Measurements from ENCODE around the gene SELENON.

The SELENON gene

GRCh38 chr1:25825605-25826004, 25.6 kb downstream of the SELENON start:
- POLR2A ChIA-PET: no interaction called here
- Histone ChIP-seq H3K27ac (ENCODE audit: extremely low read depth, low read depth, low read length) (no peak overlapping the region), H3K9me3 (ENCODE audit: control insufficient read depth, insufficient read depth, low read depth, low read length) (no peaks in the 10 kb centered on the region), H3K4me1 (ENCODE audit: control insufficient read depth, insufficient read depth, low read length) (no peaks in the 10 kb centered on the region), H3K4me3 (ENCODE audit: low read depth, low read length) (no peak overlapping the region), H3K36me3 (ENCODE audit: control insufficient read depth in 2 of 2, insufficient read depth in 1 of 2, low read length in 2 of 2) (peaks cover 10 to 81% of the 10 kb centered on the region in 2 experiments; a peak in 2 of 3 replicates)
- CTCF ChIA-PET: interaction anchor here (0.7 to 1.1 kb wide), 2 partner anchors 31 to 56 kb away, joined by 3 read pairs; no protein-coding TSS in a partner anchor
- TF ChIP-seq SCRT2 (tag by site-specific recombination; IDR thresholded peaks at IDR 0.05): 0 out of 2 replicates have a peak, but pooled peaks have one; percentile 29
- no peak for TF ChIP-seq ZNF544 (tag by site-specific recombination; IDR thresholded peaks at IDR 0.05)
- TF ChIP-seq ZSCAN23 (tag by site-specific recombination; IDR thresholded peaks at IDR 0.05): no peak

GRCh38 chr1:25826571-25826970, 26.6 kb downstream of the SELENON start:
- CTCF ChIA-PET: no interaction called here
- Histone ChIP-seq H3K4me1 (ENCODE audit: control insufficient read depth, insufficient read depth, low read length) (no peaks in the 10 kb centered on the region), H3K9me3 (ENCODE audit: control insufficient read depth, insufficient read depth, low read depth, low read length) (no peaks in the 10 kb centered on the region), H3K4me3 (ENCODE audit: low read depth, low read length) (no peak overlapping the region), H3K27ac (ENCODE audit: extremely low read depth, low read depth, low read length) (no peak overlapping the region), H3K36me3 (ENCODE audit: control insufficient read depth in 2 of 2, insufficient read depth in 1 of 2, low read length in 2 of 2) (peaks cover 10 to 87% of the 10 kb centered on the region in 2 experiments)
- POLR2A ChIA-PET: no interaction called here
- no peak for TF ChIP-seq ZNF785 (tag by site-specific recombination; IDR thresholded peaks at IDR 0.05)
- TF ChIP-seq, protein P1, sequence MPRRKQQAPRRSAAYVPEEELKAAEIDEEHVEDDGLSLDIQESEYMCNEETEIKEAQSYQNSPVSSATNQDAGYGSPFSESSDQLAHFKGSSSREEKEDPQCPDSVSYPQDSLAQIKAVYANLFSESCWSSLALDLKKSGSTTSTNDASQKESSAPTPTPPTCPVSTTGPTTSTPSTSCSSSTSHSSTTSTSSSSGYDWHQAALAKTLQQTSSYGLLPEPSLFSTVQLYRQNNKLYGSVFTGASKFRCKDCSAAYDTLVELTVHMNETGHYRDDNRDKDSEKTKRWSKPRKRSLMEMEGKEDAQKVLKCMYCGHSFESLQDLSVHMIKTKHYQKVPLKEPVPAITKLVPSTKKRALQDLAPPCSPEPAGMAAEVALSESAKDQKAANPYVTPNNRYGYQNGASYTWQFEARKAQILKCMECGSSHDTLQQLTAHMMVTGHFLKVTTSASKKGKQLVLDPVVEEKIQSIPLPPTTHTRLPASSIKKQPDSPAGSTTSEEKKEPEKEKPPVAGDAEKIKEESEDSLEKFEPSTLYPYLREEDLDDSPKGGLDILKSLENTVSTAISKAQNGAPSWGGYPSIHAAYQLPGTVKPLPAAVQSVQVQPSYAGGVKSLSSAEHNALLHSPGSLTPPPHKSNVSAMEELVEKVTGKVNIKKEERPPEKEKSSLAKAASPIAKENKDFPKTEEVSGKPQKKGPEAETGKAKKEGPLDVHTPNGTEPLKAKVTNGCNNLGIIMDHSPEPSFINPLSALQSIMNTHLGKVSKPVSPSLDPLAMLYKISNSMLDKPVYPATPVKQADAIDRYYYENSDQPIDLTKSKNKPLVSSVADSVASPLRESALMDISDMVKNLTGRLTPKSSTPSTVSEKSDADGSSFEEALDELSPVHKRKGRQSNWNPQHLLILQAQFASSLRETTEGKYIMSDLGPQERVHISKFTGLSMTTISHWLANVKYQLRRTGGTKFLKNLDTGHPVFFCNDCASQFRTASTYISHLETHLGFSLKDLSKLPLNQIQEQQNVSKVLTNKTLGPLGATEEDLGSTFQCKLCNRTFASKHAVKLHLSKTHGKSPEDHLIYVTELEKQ (tag by site-specific recombination; IDR thresholded peaks at IDR 0.05; ENCODE audit: borderline replicate concordance): no peak
- TF ChIP-seq ZNF48 (tag by site-specific recombination; IDR thresholded peaks at IDR 0.05): no peak
- TF ChIP-seq KLF8 (tag by site-specific recombination; IDR thresholded peaks at IDR 0.05): no peak
- TF ChIP-seq ZSCAN16 (tag by site-specific recombination; IDR thresholded peaks at IDR 0.05): no peak
- 0 out of 2 replicates have a peak, but pooled peaks have one; percentile 46 for TF ChIP-seq ZNF600 (tag by site-specific recombination; IDR thresholded peaks at IDR 0.05)

GRCh38 chr1:25828491-25828890, 28.5 kb downstream of the SELENON start:
- H3K36me3 ChIP-seq (ENCODE audit: control insufficient read depth in 2 of 2, insufficient read depth in 1 of 2, low read length in 2 of 2): peaks cover 16 to 96% of the 10 kb centered on the region in 2 experiments
- ChIA-PET CTCF (no interaction called here), POLR2A (interaction anchor here (1.3 kb wide), 1 partner anchor 9 kb away, joined by 5 read pairs; the partner anchor contains the start of gene MTFR1L)
- H3K27ac ChIP-seq (ENCODE audit: extremely low read depth, low read depth, low read length): no peak overlapping the region
- TF ChIP-seq GLIS2 (tag by site-specific recombination; IDR thresholded peaks at IDR 0.05) (no peak), SCRT1 (tag by site-specific recombination; IDR thresholded peaks at IDR 0.05; ENCODE audit: borderline replicate concordance) (peak; percentile 80), SCRT2 (tag by site-specific recombination; IDR thresholded peaks at IDR 0.05) (peak; percentile 82)
- H3K9me3 ChIP-seq (ENCODE audit: control insufficient read depth, insufficient read depth, low read depth, low read length): no peaks in the 10 kb centered on the region
- H3K4me1 ChIP-seq (ENCODE audit: control insufficient read depth, insufficient read depth, low read length): no peaks in the 10 kb centered on the region
- H3K4me3 ChIP-seq (ENCODE audit: low read depth, low read length): no peak overlapping the region

- Histone ChIP-seq H3K9me3 (ENCODE audit: control insufficient read depth, insufficient read depth, low read depth, low read length) (no peaks in the 10 kb centered on the region), H3K27ac (ENCODE audit: extremely low read depth, low read depth, low read length) (no peak overlapping the region), H3K4me1 (ENCODE audit: control insufficient read depth, insufficient read depth, low read length) (no peaks in the 10 kb centered on the region), H3K36me3 (ENCODE audit: control insufficient read depth in 2 of 2, insufficient read depth in 1 of 2, low read length in 2 of 2) (peaks cover 19 to 96% of the 10 kb centered on the region in 2 experiments), H3K4me3 (ENCODE audit: low read depth, low read length) (no peak overlapping the region)
- TF ChIP-seq, protein P2, sequence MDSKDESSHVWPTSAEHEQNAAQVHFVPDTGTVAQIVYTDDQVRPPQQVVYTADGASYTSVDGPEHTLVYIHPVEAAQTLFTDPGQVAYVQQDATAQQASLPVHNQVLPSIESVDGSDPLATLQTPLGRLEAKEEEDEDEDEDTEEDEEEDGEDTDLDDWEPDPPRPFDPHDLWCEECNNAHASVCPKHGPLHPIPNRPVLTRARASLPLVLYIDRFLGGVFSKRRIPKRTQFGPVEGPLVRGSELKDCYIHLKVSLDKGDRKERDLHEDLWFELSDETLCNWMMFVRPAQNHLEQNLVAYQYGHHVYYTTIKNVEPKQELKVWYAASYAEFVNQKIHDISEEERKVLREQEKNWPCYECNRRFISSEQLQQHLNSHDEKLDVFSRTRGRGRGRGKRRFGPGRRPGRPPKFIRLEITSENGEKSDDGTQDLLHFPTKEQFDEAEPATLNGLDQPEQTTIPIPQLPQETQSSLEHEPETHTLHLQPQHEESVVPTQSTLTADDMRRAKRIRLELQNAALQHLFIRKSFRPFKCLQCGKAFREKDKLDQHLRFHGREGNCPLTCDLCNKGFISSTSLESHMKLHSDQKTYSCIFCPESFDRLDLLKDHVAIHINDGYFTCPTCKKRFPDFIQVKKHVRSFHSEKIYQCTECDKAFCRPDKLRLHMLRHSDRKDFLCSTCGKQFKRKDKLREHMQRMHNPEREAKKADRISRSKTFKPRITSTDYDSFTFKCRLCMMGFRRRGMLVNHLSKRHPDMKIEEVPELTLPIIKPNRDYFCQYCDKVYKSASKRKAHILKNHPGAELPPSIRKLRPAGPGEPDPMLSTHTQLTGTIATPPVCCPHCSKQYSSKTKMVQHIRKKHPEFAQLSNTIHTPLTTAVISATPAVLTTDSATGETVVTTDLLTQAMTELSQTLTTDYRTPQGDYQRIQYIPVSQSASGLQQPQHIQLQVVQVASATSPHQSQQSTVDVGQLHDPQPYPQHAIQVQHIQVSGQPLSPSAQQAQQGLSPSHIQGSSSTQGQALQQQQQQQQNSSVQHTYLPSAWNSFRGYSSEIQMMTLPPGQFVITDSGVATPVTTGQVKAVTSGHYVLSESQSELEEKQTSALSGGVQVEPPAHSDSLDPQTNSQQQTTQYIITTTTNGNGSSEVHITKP (tag by site-specific recombination; IDR thresholded peaks at IDR 0.05): 0 out of 2 replicates have a peak, but pooled peaks have one; percentile 12
- no peak for TF ChIP-seq ZNF10 (tag by site-specific recombination; IDR thresholded peaks at IDR 0.05)
- ChIA-PET POLR2A (interaction anchor here (1.3 kb wide), 1 partner anchor 9 kb away, joined by 5 read pairs; the partner anchor contains the start of gene MTFR1L), CTCF (interaction anchor here (0.8 kb wide), 1 partner anchor 67 kb away, joined by 3 read pairs; no protein-coding TSS in a partner anchor)
Observed at GRCh38 chr1:25829046-25829445, 29.1 kb downstream of the SELENON start.

Measured in HEK293 (cell line).